ENCODE data around the gene TMEM269.

Gene TMEM269

GRCh38 chr1:42784946-42785693, at the start of gene TMEM269:
Gene TMEM269, plus strand, starts transcription at chr1:42784991. Its CDS starts 4,903 bp downstream, at chr1:42789894.
- DNase-seq (ENCODE audit: low read depth, low spot score), result no peak
- CTCF ChIA-PET, result interaction anchor here (1.4 kb wide), 1 partner anchor 288 kb away, joined by 4 read pairs; no protein-coding TSS in a partner anchor
- POLR2A ChIA-PET, result interaction anchor here (1.9 kb wide), 1 partner anchor 18 kb away, joined by 9 read pairs; the partner anchor contains the start of genes C1orf50 and P3H1
- TF ChIP-seq CTCF (IDR thresholded peaks at IDR 0.05; ENCODE audit: insufficient read depth, low read length, missing control alignments), result no peak
- peak within 1 kb of the TSS; percentile 44 for H3K4me3 ChIP-seq (ENCODE audit: low read depth, low read length)

- ChIA-PET CTCF (interaction anchor here (1.3 to 5.7 kb wide), 3 partner anchors 9 to 30 kb away, joined by 3 to 30 read pairs (median 5); no protein-coding TSS in a partner anchor), POLR2A (interaction anchor here (0.6 kb wide), 1 partner anchor 28 kb away, joined by 3 read pairs; no protein-coding TSS in a partner anchor)
- no peak overlapping the region for H3K4me3 ChIP-seq (ENCODE audit: low read depth, low read length)
- DNase-seq (ENCODE audit: low read depth, low spot score), result no peak
- TF ChIP-seq CTCF (IDR thresholded peaks at IDR 0.05; ENCODE audit: insufficient read depth, low read length, missing control alignments), result no peak
Observed at GRCh38 chr1:42735056-42735455, 49.7 kb upstream of the TMEM269 start.

GRCh38 chr1:42735477-42736105, 49.2 kb upstream of the TMEM269 start:
- H3K4me3 ChIP-seq (ENCODE audit: low read depth, low read length), result no peak overlapping the region
- DNase-seq (ENCODE audit: low read depth, low spot score), result no peak
- ChIA-PET CTCF (interaction anchor here (0.7 to 5.7 kb wide), 5 partner anchors 11 to 52 kb away, joined by 3 to 30 read pairs (median 4); no protein-coding TSS in a partner anchor), POLR2A (interaction anchor here (0.6 kb wide), 1 partner anchor 28 kb away, joined by 3 read pairs; no protein-coding TSS in a partner anchor)
- TF ChIP-seq CTCF (IDR thresholded peaks at IDR 0.05; ENCODE audit: insufficient read depth, low read length, missing control alignments), result no peak

- peak; percentile 54 for TF ChIP-seq CTCF (IDR thresholded peaks at IDR 0.05; ENCODE audit: insufficient read depth, low read length, missing control alignments)
- ChIA-PET POLR2A (no interaction called here), CTCF (interaction anchor here (0.7 to 5.7 kb wide), 5 partner anchors 11 to 53 kb away, joined by 3 to 30 read pairs (median 4); no protein-coding TSS in a partner anchor)
- no peak overlapping the region for H3K4me3 ChIP-seq (ENCODE audit: low read depth, low read length)
- no peak for DNase-seq (ENCODE audit: low read depth, low spot score)
Observed at GRCh38 chr1:42736152-42736551, 48.6 kb upstream of the TMEM269 start.

- TF ChIP-seq CTCF (IDR thresholded peaks at IDR 0.05; ENCODE audit: insufficient read depth, low read length, missing control alignments), result no peak
- no peak overlapping the region for H3K4me3 ChIP-seq (ENCODE audit: low read depth, low read length)
- POLR2A ChIA-PET, result no interaction called here
- CTCF ChIA-PET, result interaction anchor here (0.8 to 5.7 kb wide), 6 partner anchors 10 to 1201 kb away, joined by 3 to 30 read pairs (median 4); no protein-coding TSS in a partner anchor
- DNase-seq (ENCODE audit: low read depth, low spot score), result no peak
Observed at GRCh38 chr1:42736571-42737200, 48.1 kb upstream of the TMEM269 start.

All from AG04449 (cell line).